ENCODE measurements around the gene HIF1AN. TPM values are rescaled to one million over a fixed set of nuclear protein-coding genes. Genes with fewer than 3 reads are reported as not detected.

Gene HIF1AN
- total and polyA plus RNA-seq, 2 donors from 2014 or later = 10.9 to 40.6 TPM

DNA sequence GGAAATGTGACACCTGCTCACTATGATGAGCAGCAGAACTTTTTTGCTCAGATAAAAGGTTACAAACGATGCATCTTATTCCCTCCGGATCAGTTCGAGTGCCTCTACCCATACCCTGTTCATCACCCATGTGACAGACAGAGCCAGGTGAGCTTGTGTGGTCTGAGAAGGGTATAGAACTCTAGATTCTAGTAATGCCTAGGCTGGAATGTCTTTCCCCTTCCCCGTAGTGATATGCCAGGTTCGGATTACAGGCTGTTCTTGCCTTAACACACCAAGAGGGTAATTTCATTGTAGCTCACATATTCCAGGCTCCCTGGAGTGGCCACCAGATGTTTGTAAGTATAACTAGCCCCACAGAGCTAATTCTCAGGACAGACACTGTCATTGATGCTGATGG is 9.2 kb downstream of the HIF1AN start:
- Histone ChIP-seq H3K4me1 (ENCODE audit: control insufficient read depth in 2 of 3, insufficient read depth in 2 of 3, low read depth in 1 of 3, low read length in 3 of 3) (no peaks in the 10 kb centered on the region), H3K9me3 (ENCODE audit: control insufficient read depth in 2 of 3, insufficient read depth in 1 of 3, low read length in 3 of 3) (no peaks in the 10 kb centered on the region), H3K27me3 (ENCODE audit: control insufficient read depth, insufficient read depth, low read length) (no peaks in the 10 kb centered on the region), H3K9ac (ENCODE audit: low read length in 3 of 3) (no peak overlapping the region), H3K36me3 (ENCODE audit: control insufficient read depth in 2 of 3, insufficient read depth in 3 of 3, low read length in 3 of 3) (peaks cover 19 to 68% (median 51%) of the 10 kb centered on the region in 3 donors), H3K27ac (ENCODE audit: low read depth in 2 of 2, low read length in 2 of 2) (no peak overlapping the region), H3K4me3 (ENCODE audit: low read length in 3 of 3) (no peak overlapping the region)
- intact Hi-C loops (cut with DNase I) = no loop called here
- TF ChIP-seq, protein P1, sequence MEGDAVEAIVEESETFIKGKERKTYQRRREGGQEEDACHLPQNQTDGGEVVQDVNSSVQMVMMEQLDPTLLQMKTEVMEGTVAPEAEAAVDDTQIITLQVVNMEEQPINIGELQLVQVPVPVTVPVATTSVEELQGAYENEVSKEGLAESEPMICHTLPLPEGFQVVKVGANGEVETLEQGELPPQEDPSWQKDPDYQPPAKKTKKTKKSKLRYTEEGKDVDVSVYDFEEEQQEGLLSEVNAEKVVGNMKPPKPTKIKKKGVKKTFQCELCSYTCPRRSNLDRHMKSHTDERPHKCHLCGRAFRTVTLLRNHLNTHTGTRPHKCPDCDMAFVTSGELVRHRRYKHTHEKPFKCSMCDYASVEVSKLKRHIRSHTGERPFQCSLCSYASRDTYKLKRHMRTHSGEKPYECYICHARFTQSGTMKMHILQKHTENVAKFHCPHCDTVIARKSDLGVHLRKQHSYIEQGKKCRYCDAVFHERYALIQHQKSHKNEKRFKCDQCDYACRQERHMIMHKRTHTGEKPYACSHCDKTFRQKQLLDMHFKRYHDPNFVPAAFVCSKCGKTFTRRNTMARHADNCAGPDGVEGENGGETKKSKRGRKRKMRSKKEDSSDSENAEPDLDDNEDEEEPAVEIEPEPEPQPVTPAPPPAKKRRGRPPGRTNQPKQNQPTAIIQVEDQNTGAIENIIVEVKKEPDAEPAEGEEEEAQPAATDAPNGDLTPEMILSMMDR (IDR thresholded peaks at IDR 0.05; ENCODE audit: borderline replicate concordance, extremely low read depth, insufficient read depth) = no peak
- FAIRE-seq (no peak), DNase-seq (no peak)

GRCh38 chr10:100551196-100551595 is 15.5 kb downstream of the HIF1AN start:
- H3K27me3 ChIP-seq (ENCODE audit: control insufficient read depth, insufficient read depth, low read length) = no peaks in the 10 kb centered on the region
- TF ChIP-seq, protein P1 (IDR thresholded peaks at IDR 0.05; ENCODE audit: borderline replicate concordance, extremely low read depth, insufficient read depth) = no peak
- intact Hi-C loops (cut with DNase I) = no loop called here
- H3K4me1 ChIP-seq (ENCODE audit: control insufficient read depth in 2 of 3, insufficient read depth in 2 of 3, low read depth in 1 of 3, low read length in 3 of 3) = peaks cover 0 to 3% (median 0%) of the 10 kb centered on the region in 3 donors
- H3K9me3 ChIP-seq (ENCODE audit: control insufficient read depth in 2 of 3, insufficient read depth in 1 of 3, low read length in 3 of 3) = no peaks in the 10 kb centered on the region
- no peak overlapping the region for H3K4me3 ChIP-seq (ENCODE audit: low read length in 3 of 3)
- no peak overlapping the region for H3K27ac ChIP-seq (ENCODE audit: low read depth in 2 of 2, low read length in 2 of 2)
- no peak for DNase-seq
- H3K9ac ChIP-seq (ENCODE audit: low read length in 3 of 3) = no peak overlapping the region
- FAIRE-seq = no peak
- H3K36me3 ChIP-seq (ENCODE audit: control insufficient read depth in 2 of 3, insufficient read depth in 3 of 3, low read length in 3 of 3) = peaks cover 2 to 37% (median 19%) of the 10 kb centered on the region in 3 donors

- H3K27me3 ChIP-seq (ENCODE audit: control insufficient read depth, insufficient read depth, low read length) = no peaks in the 10 kb centered on the region
- no peak overlapping the region for H3K9ac ChIP-seq (ENCODE audit: low read length in 3 of 3)
- no peak overlapping the region for H3K4me3 ChIP-seq (ENCODE audit: low read length in 3 of 3)
- TF ChIP-seq, protein P1 (IDR thresholded peaks at IDR 0.05; ENCODE audit: borderline replicate concordance, extremely low read depth, insufficient read depth) = no peak
- H3K4me1 ChIP-seq (ENCODE audit: control insufficient read depth in 2 of 3, insufficient read depth in 2 of 3, low read depth in 1 of 3, low read length in 3 of 3) = peaks cover 0 to 3% (median 0%) of the 10 kb centered on the region in 3 donors
- DNase-seq = no peak
- FAIRE-seq = no peak
- no peak overlapping the region for H3K27ac ChIP-seq (ENCODE audit: low read depth in 2 of 2, low read length in 2 of 2)
- intact Hi-C loops (cut with DNase I) = no loop called here
- H3K9me3 ChIP-seq (ENCODE audit: control insufficient read depth in 2 of 3, insufficient read depth in 1 of 3, low read length in 3 of 3) = no peaks in the 10 kb centered on the region
- H3K36me3 ChIP-seq (ENCODE audit: control insufficient read depth in 2 of 3, insufficient read depth in 3 of 3, low read length in 3 of 3) = peaks cover 2 to 37% (median 19%) of the 10 kb centered on the region in 3 donors
These were observed 16.0 kb downstream of the HIF1AN start for GRCh38 chr10:100551738-100552137.

DNA sequence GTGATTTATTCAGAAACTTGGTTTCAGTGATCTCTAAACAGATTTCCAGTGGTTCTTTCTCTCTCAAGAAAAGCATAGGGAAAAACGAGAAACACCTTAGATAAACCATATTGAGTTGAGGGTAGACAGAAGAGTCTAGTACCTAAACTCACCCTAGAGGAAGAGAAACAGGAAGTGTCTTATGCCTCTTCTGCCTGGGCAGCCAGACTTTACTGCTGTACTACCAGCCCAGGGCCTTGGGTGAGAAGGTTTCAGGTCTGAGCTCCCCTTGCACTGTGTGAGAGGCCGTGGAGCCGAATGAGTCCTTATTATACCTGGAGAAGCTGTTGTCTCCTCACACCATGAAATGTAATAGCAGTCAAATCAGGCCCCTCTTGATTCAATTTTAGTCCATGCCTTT is 18.2 kb downstream of the HIF1AN start:
- intact Hi-C loops (cut with DNase I) = no loop called here
- FAIRE-seq = no peak

More for the DNA sequence above, 18.2 kb downstream of the HIF1AN start:
- TF ChIP-seq, protein P1 (IDR thresholded peaks at IDR 0.05; ENCODE audit: borderline replicate concordance, extremely low read depth, insufficient read depth) = no peak
- Histone ChIP-seq H3K9ac (ENCODE audit: low read length in 3 of 3) (no peak overlapping the region), H3K4me3 (ENCODE audit: low read length in 3 of 3) (no peak overlapping the region), H3K27ac (ENCODE audit: low read depth in 2 of 2, low read length in 2 of 2) (no peak overlapping the region), H3K27me3 (ENCODE audit: control insufficient read depth, insufficient read depth, low read length) (no peaks in the 10 kb centered on the region), H3K9me3 (ENCODE audit: control insufficient read depth in 2 of 3, insufficient read depth in 1 of 3, low read length in 3 of 3) (no peaks in the 10 kb centered on the region), H3K36me3 (ENCODE audit: control insufficient read depth in 2 of 3, insufficient read depth in 3 of 3, low read length in 3 of 3) (peaks cover 0 to 15% (median 2%) of the 10 kb centered on the region in 3 donors), H3K4me1 (ENCODE audit: control insufficient read depth in 2 of 3, insufficient read depth in 2 of 3, low read depth in 1 of 3, low read length in 3 of 3) (peaks cover 0 to 3% (median 0%) of the 10 kb centered on the region in 3 donors)
- no peak for DNase-seq
